PC-3 (cell line): ENCODE results near the gene WDR1.

ENCODE experiments used
- EZH2 ChIP-seq: fragments of 300-600 bp; sonication (generic); IDR thresholded peaks from one replicate; pipeline ENCODE4 v1.6.1; 2017; ENCODE audit warnings: antibody characterized with exemption, mild to moderate bottlenecking, low read length; ENCODE audit not compliant: unreplicated experiment
- TF ChIP-seq, protein P1 (sequence below): fragments of 300-600 bp; sonication (generic); conservative IDR thresholded peaks from 2 replicates; pipeline ENCODE4 v1.5.1; 2017; ENCODE audit warnings: antibody characterized with exemption, low read depth, mild to moderate bottlenecking, low read length

DNA sequence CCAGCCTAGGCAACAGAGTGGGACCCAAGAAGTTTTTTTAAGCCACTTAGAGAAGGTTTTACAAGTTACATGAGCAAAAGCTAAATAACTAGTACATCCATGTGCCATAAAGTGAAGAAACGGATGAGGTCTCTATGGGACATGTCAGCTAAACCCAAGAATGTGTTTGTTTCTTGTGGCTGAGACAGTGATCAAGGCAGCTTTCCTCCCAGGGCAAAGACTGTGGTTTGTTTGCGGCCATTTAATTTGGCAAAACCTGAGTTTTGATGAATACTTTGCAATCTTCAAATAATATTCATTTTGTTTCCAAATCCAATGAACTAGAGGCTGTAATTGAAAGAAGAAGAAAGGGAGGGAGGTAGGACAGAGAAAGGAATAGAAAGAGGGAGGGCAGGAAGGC lies 50.4 kb downstream of the WDR1 start:
- TF ChIP-seq, protein P1, sequence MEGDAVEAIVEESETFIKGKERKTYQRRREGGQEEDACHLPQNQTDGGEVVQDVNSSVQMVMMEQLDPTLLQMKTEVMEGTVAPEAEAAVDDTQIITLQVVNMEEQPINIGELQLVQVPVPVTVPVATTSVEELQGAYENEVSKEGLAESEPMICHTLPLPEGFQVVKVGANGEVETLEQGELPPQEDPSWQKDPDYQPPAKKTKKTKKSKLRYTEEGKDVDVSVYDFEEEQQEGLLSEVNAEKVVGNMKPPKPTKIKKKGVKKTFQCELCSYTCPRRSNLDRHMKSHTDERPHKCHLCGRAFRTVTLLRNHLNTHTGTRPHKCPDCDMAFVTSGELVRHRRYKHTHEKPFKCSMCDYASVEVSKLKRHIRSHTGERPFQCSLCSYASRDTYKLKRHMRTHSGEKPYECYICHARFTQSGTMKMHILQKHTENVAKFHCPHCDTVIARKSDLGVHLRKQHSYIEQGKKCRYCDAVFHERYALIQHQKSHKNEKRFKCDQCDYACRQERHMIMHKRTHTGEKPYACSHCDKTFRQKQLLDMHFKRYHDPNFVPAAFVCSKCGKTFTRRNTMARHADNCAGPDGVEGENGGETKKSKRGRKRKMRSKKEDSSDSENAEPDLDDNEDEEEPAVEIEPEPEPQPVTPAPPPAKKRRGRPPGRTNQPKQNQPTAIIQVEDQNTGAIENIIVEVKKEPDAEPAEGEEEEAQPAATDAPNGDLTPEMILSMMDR: no peak
- TF ChIP-seq EZH2: no peak
